ENCODE results near the gene PARD3.
A peak's percentile ranks its signal among the peaks of the same experiment; 100 is the strongest.

PARD3 gene

GRCh38 chr10:34292194-34292565 lies 522.9 kb downstream of the PARD3 start:
- no peak overlapping the region for H3K4me3 ChIP-seq (ENCODE audit: low read depth, low read length)
- in situ Hi-C loops (cut with HindIII; ENCODE audit: low sequenced_read_pairs): no loop called here
- DNase-seq (ENCODE audit: low read depth, low spot score): no peak
- TF ChIP-seq CTCF (IDR thresholded peaks at IDR 0.05; ENCODE audit: low read depth, low read length): no peak

GRCh38 chr10:34291466-34292193 lies 523.5 kb downstream of the PARD3 start:
- in situ Hi-C loops (cut with HindIII; ENCODE audit: low sequenced_read_pairs): no loop called here

GRCh38 chr10:34290412-34291081 lies 524.5 kb downstream of the PARD3 start:
- no peak overlapping the region for H3K4me3 ChIP-seq (ENCODE audit: low read depth, low read length)
- peak; percentile 61 for DNase-seq (ENCODE audit: low read depth, low spot score)
- in situ Hi-C loops (cut with HindIII; ENCODE audit: low sequenced_read_pairs): no loop called here
- TF ChIP-seq CTCF (IDR thresholded peaks at IDR 0.05; ENCODE audit: low read depth, low read length): no peak

More at GRCh38 chr10:34291466-34292193, 523.5 kb downstream of the PARD3 start:
- H3K4me3 ChIP-seq (ENCODE audit: low read depth, low read length): no peak overlapping the region
- TF ChIP-seq CTCF (IDR thresholded peaks at IDR 0.05; ENCODE audit: low read depth, low read length): no peak
- no peak for DNase-seq (ENCODE audit: low read depth, low spot score)

GRCh38 chr10:34288634-34289033 lies 526.5 kb downstream of the PARD3 start:
- in situ Hi-C loops (cut with HindIII; ENCODE audit: low sequenced_read_pairs): no loop called here

GRCh38 chr10:34286136-34286739 lies 528.9 kb downstream of the PARD3 start:
- peak; percentile 23 for DNase-seq (ENCODE audit: low read depth, low spot score)
- peak; percentile 3 for TF ChIP-seq CTCF (IDR thresholded peaks at IDR 0.05; ENCODE audit: low read depth, low read length)
- no peak overlapping the region for H3K4me3 ChIP-seq (ENCODE audit: low read depth, low read length)
- in situ Hi-C loops (cut with HindIII; ENCODE audit: low sequenced_read_pairs): no loop called here

More at GRCh38 chr10:34288634-34289033, 526.5 kb downstream of the PARD3 start:
- no peak for DNase-seq (ENCODE audit: low read depth, low spot score)
- TF ChIP-seq CTCF (IDR thresholded peaks at IDR 0.05; ENCODE audit: low read depth, low read length): no peak
- no peak overlapping the region for H3K4me3 ChIP-seq (ENCODE audit: low read depth, low read length)

- DNase-seq (ENCODE audit: low read depth, low spot score): no peak
- TF ChIP-seq CTCF (IDR thresholded peaks at IDR 0.05; ENCODE audit: low read depth, low read length): no peak
- no peak overlapping the region for H3K4me3 ChIP-seq (ENCODE audit: low read depth, low read length)
- in situ Hi-C loops (cut with HindIII; ENCODE audit: low sequenced_read_pairs): no loop called here
Observed at GRCh38 chr10:34281661-34282582, 533.2 kb downstream of the PARD3 start.
